HEK293T (cell line): Measurements from ENCODE around the gene OLA1.

ENCODE experiments used
- FOXA1 ChIP-seq: fragments of 450-650 bp; IDR thresholded peaks from 2 replicates; pipeline ENCODE4 v1.6.1; 2016; ENCODE audit warnings: mild to moderate bottlenecking
- FOXK2 ChIP-seq: fragments of 450-650 bp; IDR thresholded peaks from 2 replicates; pipeline ENCODE4 v1.6.1; 2016; ENCODE audit warnings: mild to moderate bottlenecking
- HDGF ChIP-seq: fragments of 450-650 bp; IDR thresholded peaks from 2 replicates; pipeline ENCODE4 v1.6.1; 2017; ENCODE audit warnings: antibody characterized with exemption, borderline replicate concordance
- LEF1 ChIP-seq: fragments of 450-650 bp; IDR thresholded peaks from 2 replicates; pipeline ENCODE4 v1.6.1; 2017; ENCODE audit warnings: mild to moderate bottlenecking, borderline replicate concordance
- NFRKB ChIP-seq: fragments of 450-650 bp; IDR thresholded peaks from 2 replicates; pipeline ENCODE4 v1.6.1; 2016; ENCODE audit warnings: mild to moderate bottlenecking, moderate library complexity
- SP1 ChIP-seq: fragments of 450-650 bp; IDR thresholded peaks from 2 replicates; pipeline ENCODE4 v1.6.1; 2017
- SUZ12 ChIP-seq: fragments of 450-650 bp; IDR thresholded peaks from 2 replicates; pipeline ENCODE4 v1.6.1; 2016; ENCODE audit warnings: mild to moderate bottlenecking

DNA sequence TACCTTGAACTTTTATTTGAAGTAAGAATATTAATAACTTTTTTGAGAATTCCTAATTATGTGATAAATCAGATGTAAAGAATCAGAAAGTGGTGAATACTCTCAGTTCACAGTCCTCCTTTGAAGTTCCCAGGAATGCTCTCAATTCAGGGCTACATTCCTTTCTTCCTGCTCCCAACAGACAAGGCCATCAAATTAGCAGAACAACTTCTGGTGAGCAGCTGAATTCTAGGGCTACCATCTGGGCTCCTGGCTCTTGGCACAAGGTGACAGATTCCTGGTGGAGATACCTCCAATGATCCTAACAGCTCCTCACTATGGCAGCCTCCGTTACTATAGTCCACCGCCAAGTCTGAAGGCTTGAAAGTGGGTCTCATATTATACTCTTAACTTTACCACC is 37.8 kb upstream of the OLA1 start:
- TF ChIP-seq SP1 (no peak), FOXK2 (no peak), NFRKB (no peak), HDGF (no peak), FOXA1 (no peak), SUZ12 (no peak), LEF1 (no peak)
